Mesodermal cell (in vitro differentiated cells): Measurements from ENCODE around the gene PPIG.

Source experiments
- H3K27ac ChIP-seq: 2 replicates; pipeline ENCODE4 v1.7.0; 2013; ENCODE audit warnings: mild to moderate bottlenecking, low read depth, low read length, moderate library complexity; ENCODE audit not compliant: severe bottlenecking
- H3K36me3 ChIP-seq: 2 replicates; pipeline ENCODE4 v1.7.1; 2013; ENCODE audit warnings: mild to moderate bottlenecking, low read length, moderate library complexity; ENCODE audit not compliant: control insufficient read depth, insufficient read depth
- H3K4me1 ChIP-seq: one replicate; pipeline ENCODE4 v1.7.1; 2013; ENCODE audit warnings: mild to moderate bottlenecking, low read length; ENCODE audit not compliant: insufficient read depth, control insufficient read depth, poor library complexity, severe bottlenecking
- H3K4me3 ChIP-seq: 2 replicates; pipeline ENCODE4 v1.7.0; 2013; ENCODE audit warnings: low read length, control low read depth, mild to moderate bottlenecking; ENCODE audit not compliant: insufficient read depth, poor library complexity, severe bottlenecking; ENCODE audit errors: extremely low read depth
- H3K9me3 ChIP-seq: 2 replicates; pipeline ENCODE4 v1.7.1; 2013; ENCODE audit warnings: mild to moderate bottlenecking, low read length, moderate library complexity; ENCODE audit not compliant: control insufficient read depth
- WGBS, 2 experiments: methylation state at CpG; one replicate each; pipeline ENCODE4 v1.1.5; 2013; ENCODE audit warnings: missing lambda C conversion rate in 2 of 2; ENCODE audit not compliant: insufficient coverage in 2 of 2; 5-methylcytosine and 5-hydroxymethylcytosine counted together

PPIG gene

GRCh38 chr2:169636440-169637097, 52.4 kb downstream of the PPIG start:
- WGBS, 2 experiments = 92 to 95% methylated on average over 8 of the region's 8 CpGs
- peaks cover 40% of the 10 kb centered on the region for H3K36me3 ChIP-seq

GRCh38 chr2:169637620-169638019, 53.5 kb downstream of the PPIG start:
- peaks cover 38% of the 10 kb centered on the region for H3K36me3 ChIP-seq
- no peaks in the 10 kb centered on the region for H3K4me1 ChIP-seq
- 80% methylated on average over 1 of the region's 3 CpGs; no CpG with 5 or more reads in 1 of the 2 experiments for WGBS, 2 experiments
- H3K4me3 ChIP-seq = no peak overlapping the region
- H3K27ac ChIP-seq = no peak overlapping the region
- no peaks in the 10 kb centered on the region for H3K9me3 ChIP-seq

More at GRCh38 chr2:169636440-169637097, 52.4 kb downstream of the PPIG start:
- no peaks in the 10 kb centered on the region for H3K9me3 ChIP-seq
- no peak overlapping the region for H3K27ac ChIP-seq
- H3K4me1 ChIP-seq = no peaks in the 10 kb centered on the region
- H3K4me3 ChIP-seq = no peak overlapping the region

- 92 to 100% methylated on average over 2 of the region's 2 CpGs for WGBS, 2 experiments
- H3K4me3 ChIP-seq = no peak overlapping the region
Measured at GRCh38 chr2:169640104-169640503, 56.0 kb downstream of the PPIG start.

GRCh38 chr2:169641464-169641863, 57.3 kb downstream of the PPIG start:
- Histone ChIP-seq H3K36me3 (peaks cover 7% of the 10 kb centered on the region), H3K9me3 (no peaks in the 10 kb centered on the region), H3K4me3 (no peak overlapping the region), H3K4me1 (no peaks in the 10 kb centered on the region), H3K27ac (no peak overlapping the region)
- WGBS, 2 experiments = no CpG with 5 or more reads among the region's 2 CpGs

More at GRCh38 chr2:169640104-169640503, 56.0 kb downstream of the PPIG start:
- no peaks in the 10 kb centered on the region for H3K4me1 ChIP-seq
- H3K27ac ChIP-seq = no peak overlapping the region
- H3K9me3 ChIP-seq = no peaks in the 10 kb centered on the region
- H3K36me3 ChIP-seq = peaks cover 18% of the 10 kb centered on the region

GRCh38 chr2:169644173-169644572, 60.0 kb downstream of the PPIG start:
- Histone ChIP-seq H3K4me1 (no peaks in the 10 kb centered on the region), H3K9me3 (no peaks in the 10 kb centered on the region), H3K4me3 (no peak overlapping the region), H3K27ac (no peak overlapping the region), H3K36me3 (no peaks in the 10 kb centered on the region)
- 74% methylated on average over 3 of the region's 3 CpGs; no CpG with 5 or more reads in 1 of the 2 experiments for WGBS, 2 experiments

GRCh38 chr2:169647496-169647895, 63.3 kb downstream of the PPIG start:
- 100% methylated on average over 1 of the region's 2 CpGs for WGBS, 2 experiments
- H3K4me3 ChIP-seq = no peak overlapping the region

GRCh38 chr2:169649278-169649677, 65.1 kb downstream of the PPIG start:
- WGBS, 2 experiments = 100% methylated on average over 1 of the region's 1 CpG; no CpG with 5 or more reads in 1 of the 2 experiments
- Histone ChIP-seq H3K4me3 (no peak overlapping the region), H3K9me3 (no peaks in the 10 kb centered on the region), H3K27ac (no peak overlapping the region), H3K4me1 (no peaks in the 10 kb centered on the region), H3K36me3 (no peaks in the 10 kb centered on the region)

More at GRCh38 chr2:169647496-169647895, 63.3 kb downstream of the PPIG start:
- no peaks in the 10 kb centered on the region for H3K4me1 ChIP-seq
- no peak overlapping the region for H3K27ac ChIP-seq
- H3K9me3 ChIP-seq = no peaks in the 10 kb centered on the region
- H3K36me3 ChIP-seq = no peaks in the 10 kb centered on the region

- Histone ChIP-seq H3K9me3 (no peaks in the 10 kb centered on the region), H3K27ac (no peak overlapping the region), H3K36me3 (no peaks in the 10 kb centered on the region), H3K4me3 (no peak overlapping the region), H3K4me1 (no peaks in the 10 kb centered on the region)
- 71 to 83% methylated on average over 2 of the region's 3 CpGs for WGBS, 2 experiments
Measured at GRCh38 chr2:169653636-169654035, 69.5 kb downstream of the PPIG start.

GRCh38 chr2:169656164-169656563, 72.0 kb downstream of the PPIG start:
- WGBS, 2 experiments = 63 to 90% methylated on average over 2 to 3 of the region's 3 CpGs
- H3K9me3 ChIP-seq = no peaks in the 10 kb centered on the region
- no peaks in the 10 kb centered on the region for H3K4me1 ChIP-seq
- no peak overlapping the region for H3K4me3 ChIP-seq
- H3K36me3 ChIP-seq = no peaks in the 10 kb centered on the region
- H3K27ac ChIP-seq = no peak overlapping the region

GRCh38 chr2:169658877-169659276, 74.7 kb downstream of the PPIG start:
- Histone ChIP-seq H3K27ac (no peak overlapping the region), H3K9me3 (no peaks in the 10 kb centered on the region), H3K4me1 (no peaks in the 10 kb centered on the region), H3K36me3 (no peaks in the 10 kb centered on the region), H3K4me3 (no peak overlapping the region)
- no CpG with 5 or more reads among the region's 1 CpG for WGBS, 2 experiments

- H3K36me3 ChIP-seq = no peaks in the 10 kb centered on the region
- no peaks in the 10 kb centered on the region for H3K9me3 ChIP-seq
- H3K4me1 ChIP-seq = no peaks in the 10 kb centered on the region
- no peak overlapping the region for H3K27ac ChIP-seq
- 75 to 100% methylated on average over 1 of the region's 1 CpG for WGBS, 2 experiments
- H3K4me3 ChIP-seq = no peak overlapping the region
Measured at GRCh38 chr2:169659320-169659719, 75.2 kb downstream of the PPIG start.
